A549 (cell line): Measurements from ENCODE around the gene LGALS7B. TPM values are rescaled to one million over a fixed set of nuclear protein-coding genes. Genes with fewer than 3 reads are reported as not detected.

Experiments
- ATAC-seq, 2 experiments: fragments of 200-7000 bp in 1 of 2; fragments of >200 bp in 1 of 2; cut with Nextera tagmentation in 1 of 2; cut with Tn5 transposase in 1 of 2; 3 replicates each; pipeline versions ENCODE4 v1.8.0 to v1.9.1; 2018 to 2020; ENCODE audit warnings: mild to moderate bottlenecking in 1 of 2, moderate library complexity in 1 of 2
- CTCF ChIA-PET: fragments of 300-600 bp; sonication (Branson Sonifier 250); formaldehyde crosslinking; extraction: SDS; loops from one replicate; lab custom pipeline; 2021; ENCODE audit warnings: antibody characterized with exemption, inconsistent platforms; lab: Yijun Ruan, JAX
- POLR2A ChIA-PET: fragments of 350-600 bp; formaldehyde crosslinking; extraction: SDS; loops from one replicate; lab custom pipeline; 2021; ENCODE audit warnings: antibody characterized with exemption, inconsistent platforms; lab: Yijun Ruan, JAX
- DNase-seq, 2 experiments: peaks; one replicate each; pipeline versions ENCODE4 v3.0.0 to v3.0.0-alpha.2; 2011 to 2016; ENCODE audit warnings: low read depth in 1 of 2, low spot score in 1 of 2
- FAIRE-seq: peaks from 2 replicates; lab custom pipeline; 2011; peaks lifted over from hg19 to GRCh38; lab: Jason Lieb, UNC
- H3K27ac ChIP-seq, 2 experiments: fragments of >200 bp; sonication (Bioruptor Twin); formaldehyde crosslinking; 3 replicates each; pipeline ENCODE4 v1.5.1; 2016 to 2017
- H3K4me1 ChIP-seq: fragments of >200 bp; sonication (Bioruptor Twin); formaldehyde crosslinking; 3 replicates; pipeline ENCODE4 v1.6.1; 2016
- H3K4me2 ChIP-seq: fragments of >200 bp; sonication (Bioruptor Twin); formaldehyde crosslinking; 3 replicates; pipeline ENCODE4 v1.6.1; 2016
- H3K4me3 ChIP-seq: fragments of >200 bp; sonication (Bioruptor Twin); formaldehyde crosslinking; 3 replicates; pipeline ENCODE4 v1.5.1; 2016
- H3K9me3 ChIP-seq: fragments of >200 bp; sonication (Bioruptor Twin); formaldehyde crosslinking; 3 replicates; pipeline ENCODE4 v1.6.1; 2016
- BCL3 ChIP-seq: fragments of >200 bp; sonication (Bioruptor Twin); formaldehyde crosslinking; IDR thresholded peaks from 3 replicates; pipeline ENCODE4 v1.6.1; 2016
- CBX8 ChIP-seq: fragments of 200-600 bp; sonication (generic); IDR thresholded peaks from 2 replicates; pipeline ENCODE4 v1.6.1; 2016
- FOSB ChIP-seq: fragments of 250-450 bp; sonication (Bioruptor Pico); IDR thresholded peaks from 2 replicates; pipeline ENCODE4 v1.5.0; 2020; ENCODE audit warnings: mild to moderate bottlenecking, moderate library complexity
- FOSL2 ChIP-seq, 2 experiments: fragments of 450-650 bp in 1 of 2; fragments of >200 bp in 1 of 2; sonication (Bioruptor Twin) in 1 of 2; formaldehyde crosslinking; IDR thresholded peaks; 2 replicates each; pipeline versions ENCODE4 v1.5.0 to v1.6.1; 2016 to 2020; ENCODE audit warnings: mild to moderate bottlenecking in 1 of 2, moderate library complexity in 1 of 2
- HOXA7 ChIP-seq: fragments of 250-450 bp; sonication (Bioruptor Pico); IDR thresholded peaks from 2 replicates; pipeline ENCODE4 v1.5.0; 2020; ENCODE audit warnings: mild to moderate bottlenecking, moderate library complexity
- MAZ ChIP-seq: fragments of 150-350 bp; IDR thresholded peaks from 2 replicates; pipeline ENCODE4 v1.6.1; 2014; ENCODE audit warnings: antibody characterized with exemption, low read depth, low read length, borderline replicate concordance
- NPAS2 ChIP-seq: fragments of 250-450 bp; sonication (Bioruptor Pico); IDR thresholded peaks from 2 replicates; pipeline ENCODE4 v1.8.0; 2022; ENCODE audit warnings: mild to moderate bottlenecking, moderate library complexity, borderline replicate concordance
- POLR2AphosphoS2 ChIP-seq: conservative IDR thresholded peaks from 2 replicates; pipeline ENCODE4 v1.6.1; 2012; ENCODE audit warnings: low read length, improper control_type of control experiment, inconsistent platforms
- RARB ChIP-seq: fragments of 250-450 bp; sonication (Bioruptor Pico); IDR thresholded peaks from 2 replicates; pipeline ENCODE4 v1.8.0; 2021; ENCODE audit warnings: mild to moderate bottlenecking, moderate library complexity
- SMC3 ChIP-seq: fragments of >200 bp; sonication (Bioruptor Twin); formaldehyde crosslinking; IDR thresholded peaks from 3 replicates; pipeline ENCODE4 v1.6.1; 2018; ENCODE audit warnings: inconsistent platforms
- TP53 ChIP-seq: fragments of 250-450 bp; sonication (Bioruptor Pico); IDR thresholded peaks from 2 replicates; pipeline ENCODE4 v1.5.0; 2021; ENCODE audit warnings: mild to moderate bottlenecking, moderate library complexity
- WGBS: methylation state at CpG from one replicate; pipeline ENCODE4 v1.1.6; 2017; ENCODE audit errors: missing lambda C conversion rate; 5-methylcytosine and 5-hydroxymethylcytosine counted together
- polyA plus RNA-seq, 4 experiments: library from polyadenylated mRNA; depleted of rRNA in 3 of 4; stranded (reverse); fragments of >200 nt; fragmentation: RNase III in 1 of 4; extraction: RNeasy Plus Mini Kit Qiagen cat#74134 plus additional on column Dnase treatment in 1 of 4; gene quantifications; 2 replicates in 3 of 4; 3 replicates in 1 of 4; pipeline ENCODE4 v1.2.3, GENCODE V29; 2011 to 2017
- small RNA-seq, 6 experiments: library from RNA; depleted of rRNA; stranded (forward); fragments of <200 nt; gene quantifications; one replicate each; pipeline ENCODE3, GENCODE V24; 2012

LGALS7B gene
- polyA plus RNA-seq, 2 of the 4 experiments (the other 2 are of a cell fraction): 0.27 TPM; not detected in 1

DNA sequence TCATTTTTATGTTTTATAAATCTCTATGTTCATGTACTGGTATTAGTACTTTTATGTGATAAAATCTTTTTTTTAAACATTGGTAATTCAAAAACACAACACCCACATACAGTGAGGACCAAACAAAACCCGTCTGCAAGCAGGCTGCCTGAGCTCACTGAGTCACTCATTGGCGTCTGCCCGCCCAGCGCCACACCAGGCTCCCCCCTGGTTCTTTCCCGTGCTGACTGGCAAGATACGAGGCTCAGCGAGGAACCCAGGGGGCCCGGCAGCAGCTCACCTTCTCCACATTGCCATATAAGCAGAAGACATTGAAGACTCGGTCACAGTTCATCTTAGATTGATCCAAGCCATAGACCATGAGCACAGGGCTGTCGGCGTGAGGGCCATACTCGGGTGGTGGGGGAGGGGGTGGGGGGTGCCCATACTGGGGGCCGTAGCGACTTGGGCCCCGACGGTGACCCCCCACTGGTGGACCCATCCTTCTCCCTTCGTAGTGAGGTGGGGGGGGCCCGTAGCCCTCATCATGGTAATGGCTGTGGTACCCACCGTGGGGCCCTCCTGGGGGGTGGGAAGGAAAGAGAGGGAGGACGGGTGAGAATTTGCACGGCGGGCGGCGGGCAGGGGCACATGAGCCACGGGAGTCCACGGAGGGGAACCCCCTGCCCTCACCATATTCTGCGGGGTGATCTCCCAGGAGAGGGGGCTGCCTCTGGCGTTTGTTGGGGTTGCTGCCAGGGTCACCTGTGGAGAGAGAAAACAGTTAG is 51.0 kb downstream of the LGALS7B start:
- DNase-seq: no peak
- CTCF ChIA-PET: interaction anchor here (0.9 to 3.4 kb wide), 8 partner anchors 8 to 205 kb away, joined by 3 to 21 read pairs (median 6); partner anchors contain the start of genes ECH1, MRPS12 and SARS2

DNA sequence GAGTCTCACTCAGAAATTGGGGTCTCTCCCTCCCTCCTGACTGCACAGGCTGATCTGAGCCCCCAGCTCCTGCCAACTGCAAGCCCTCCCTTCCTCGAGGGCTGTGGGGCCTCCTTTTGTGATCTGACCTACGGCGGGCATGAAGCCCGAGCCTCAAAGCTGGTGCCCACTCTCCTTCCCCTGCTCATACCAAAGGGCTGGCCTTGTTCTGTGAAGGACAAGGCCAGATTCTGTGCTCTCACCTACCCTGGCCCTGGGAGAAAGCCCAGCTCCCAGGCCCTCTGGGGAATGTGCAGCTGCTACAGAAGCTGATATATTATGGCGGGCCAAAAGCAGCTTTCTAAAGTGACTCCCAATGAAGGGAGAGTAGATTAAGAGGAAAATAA is 51.6 kb downstream of the LGALS7B start:
- TF ChIP-seq BCL3: 0 out of 3 replicates have a peak, but pooled peaks have one; percentile 6
- peak; percentile 54; the same call in 1 of the 2 replicates for TF ChIP-seq TP53 (CRISPR knock-in tag)
- TF ChIP-seq NPAS2 (CRISPR knock-in tag): no peak
- TF ChIP-seq FOSB (CRISPR knock-in tag): peak; percentile 85; the same call in 1 of the 2 replicates
- peak; percentile 82 for TF ChIP-seq HOXA7 (CRISPR knock-in tag)
- TF ChIP-seq RARB (CRISPR knock-in tag): peak; percentile 45; the same call in 1 of the 2 replicates
- peak; percentile 76 for TF ChIP-seq POLR2AphosphoS2
- no peak for TF ChIP-seq CBX8
- TF ChIP-seq, all 56 proteins: peak for 6
- peaks cover 92% of the 10 kb centered on the region for H3K4me1 ChIP-seq
- peak overlapping the region in 1 of 2 experiments; percentile 76; a peak in 3 of 6 replicates for H3K27ac ChIP-seq
- ATAC-seq: no peak
- H3K4me3 ChIP-seq: no peak overlapping the region
- FAIRE-seq: no peak
- peak overlapping the region; percentile 0; the same call in 1 of the 3 replicates for H3K4me2 ChIP-seq
- DNase-seq: peak in 1 of 2 experiments; percentile 9
- CTCF ChIA-PET: interaction anchor here (0.9 to 3.4 kb wide), 7 partner anchors 9 to 438 kb away, joined by 3 to 13 read pairs (median 4); partner anchors contain the start of genes ECH1, FAM98C, MRPS12 and SARS2
- WGBS: 91% methylated on average over 5 of the region's 5 CpGs
- POLR2A ChIA-PET: interaction anchor here (0.6 to 6.5 kb wide), 4 partner anchors 9 to 90 kb away, joined by 3 to 62 read pairs (median 12); partner anchors contain the start of genes ECH1, HNRNPL, MRPS12 and SARS2
- no peaks in the 10 kb centered on the region for H3K9me3 ChIP-seq

More for the DNA sequence above, 51.0 kb downstream of the LGALS7B start:
- FAIRE-seq (no peak), ATAC-seq (no peak)
- WGBS: 84% methylated on average over 20 of the region's 28 CpGs
- peak overlapping the region; percentile 40 for H3K4me2 ChIP-seq
- H3K9me3 ChIP-seq: no peaks in the 10 kb centered on the region
- H3K4me1 ChIP-seq: peaks cover 98% of the 10 kb centered on the region
- TF ChIP-seq SMC3: no peak
- no peak for TF ChIP-seq FOSL2 (IDR thresholded peaks at IDR 0.05)
- peak; percentile 8; the same call in 1 of the 2 replicates for TF ChIP-seq FOSL2 (CRISPR knock-in tag; IDR thresholded peaks at IDR 0.05)
- TF ChIP-seq BCL3: 0 out of 3 replicates have a peak, but pooled peaks have one; percentile 18
- TF ChIP-seq POLR2AphosphoS2: 0 out of 2 replicates have a peak, but pooled peaks have one; percentile 52
- TF ChIP-seq MAZ: 0 out of 2 replicates have a peak, but pooled peaks have one; percentile 7
- no peak overlapping the region for H3K4me3 ChIP-seq
- H3K27ac ChIP-seq: peak overlapping the region in 1 of 2 experiments; percentile 76; a peak in 3 of 6 replicates
- POLR2A ChIA-PET: interaction anchor here (0.6 to 6.5 kb wide), 4 partner anchors 8 to 91 kb away, joined by 3 to 62 read pairs (median 12); partner anchors contain the start of genes ECH1, HNRNPL, MRPS12 and SARS2

Small RNA genes lying within 50 kb of the gene (small RNA-seq; reads per million reads assigned to genes)
- gene RNU6-140P: 0 to 12.2 (median 0) reads per million in 6 experiments

Other genes with a start within 250 kb of the LGALS7B start
- 0.78 and 1.2 TPM in 2 replicates for gene MAP4K1, start 171.2 kb upstream of the LGALS7B start, polyA plus RNA-seq (2011; rRNA removed)
- gene MAP4K1, start 171.2 kb upstream of the LGALS7B start, polyA plus RNA-seq (2017; fragmentation: RNase III; extraction: RNeasy Plus Mini Kit Qiagen cat#74134 plus additional on column Dnase treatment): 1.3 to 2.6 TPM (median 2.1 TPM) in 3 replicates
- 419 and 491 TPM in 2 replicates for gene EIF3K, start 170.0 kb upstream of the LGALS7B start, polyA plus RNA-seq (2011; rRNA removed)
- gene EIF3K, start 170.0 kb upstream of the LGALS7B start, polyA plus RNA-seq (2017; fragmentation: RNase III; extraction: RNeasy Plus Mini Kit Qiagen cat#74134 plus additional on column Dnase treatment): 910 to 1,057 TPM (median 937 TPM) in 3 replicates
- gene ACTN4, start 141.6 kb upstream of the LGALS7B start, polyA plus RNA-seq (2011; rRNA removed): 605 and 614 TPM in 2 replicates
- 967 to 1,087 TPM (median 1,011 TPM) in 3 replicates for gene ACTN4, start 141.6 kb upstream of the LGALS7B start, polyA plus RNA-seq (2017; fragmentation: RNase III; extraction: RNeasy Plus Mini Kit Qiagen cat#74134 plus additional on column Dnase treatment)
- 10.0 and 12.3 TPM in 2 replicates for gene CAPN12, start 44.7 kb upstream of the LGALS7B start, polyA plus RNA-seq (2011; rRNA removed)
- gene CAPN12, start 44.7 kb upstream of the LGALS7B start, polyA plus RNA-seq (2017; fragmentation: RNase III; extraction: RNeasy Plus Mini Kit Qiagen cat#74134 plus additional on column Dnase treatment): 8.6 to 11.7 TPM (median 11.0 TPM) in 3 replicates
- not detected in 2 replicates for gene LGALS7, start 15.7 kb upstream of the LGALS7B start, polyA plus RNA-seq (2011; rRNA removed)
- gene LGALS7, start 15.7 kb upstream of the LGALS7B start, polyA plus RNA-seq (2017; fragmentation: RNase III; extraction: RNeasy Plus Mini Kit Qiagen cat#74134 plus additional on column Dnase treatment): not detected in 3 replicates
- 2.5 and 3.3 TPM in 2 replicates for gene LGALS4, start 23.7 kb downstream of the LGALS7B start, polyA plus RNA-seq (2011; rRNA removed)
- 0.38 to 0.94 TPM (median 0.84 TPM) in 3 replicates for gene LGALS4, start 23.7 kb downstream of the LGALS7B start, polyA plus RNA-seq (2017; fragmentation: RNase III; extraction: RNeasy Plus Mini Kit Qiagen cat#74134 plus additional on column Dnase treatment)
- 383 and 431 TPM in 2 replicates for gene ECH1, start 42.6 kb downstream of the LGALS7B start, polyA plus RNA-seq (2011; rRNA removed)
- gene ECH1, start 42.6 kb downstream of the LGALS7B start, polyA plus RNA-seq (2017; fragmentation: RNase III; extraction: RNeasy Plus Mini Kit Qiagen cat#74134 plus additional on column Dnase treatment): 393 to 394 TPM (median 394 TPM) in 3 replicates
- gene HNRNPL, start 60.8 kb downstream of the LGALS7B start, polyA plus RNA-seq (2011; rRNA removed): 440 and 487 TPM in 2 replicates
- 372 to 383 TPM (median 380 TPM) in 3 replicates for gene HNRNPL, start 60.8 kb downstream of the LGALS7B start, polyA plus RNA-seq (2017; fragmentation: RNase III; extraction: RNeasy Plus Mini Kit Qiagen cat#74134 plus additional on column Dnase treatment)
- 6.3 and 6.6 TPM in 2 replicates for gene RINL, start 89.1 kb downstream of the LGALS7B start, polyA plus RNA-seq (2011; rRNA removed)
- gene RINL, start 89.1 kb downstream of the LGALS7B start, polyA plus RNA-seq (2017; fragmentation: RNase III; extraction: RNeasy Plus Mini Kit Qiagen cat#74134 plus additional on column Dnase treatment): 2.9 to 3.5 TPM (median 3.1 TPM) in 3 replicates
- 28.6 and 31.5 TPM in 2 replicates for gene SIRT2, start 110.4 kb downstream of the LGALS7B start, polyA plus RNA-seq (2011; rRNA removed)
- 28.3 to 30.4 TPM (median 30.4 TPM) in 3 replicates for gene SIRT2, start 110.4 kb downstream of the LGALS7B start, polyA plus RNA-seq (2017; fragmentation: RNase III; extraction: RNeasy Plus Mini Kit Qiagen cat#74134 plus additional on column Dnase treatment)
- 25.6 and 35.0 TPM in 2 replicates for gene NFKBIB, start 110.8 kb downstream of the LGALS7B start, polyA plus RNA-seq (2011; rRNA removed)
- gene NFKBIB, start 110.8 kb downstream of the LGALS7B start, polyA plus RNA-seq (2017; fragmentation: RNase III; extraction: RNeasy Plus Mini Kit Qiagen cat#74134 plus additional on column Dnase treatment): 56.4 to 61.7 TPM (median 59.5 TPM) in 3 replicates
- 0.40 and 0.68 TPM in 2 replicates for gene CCER2, start 123.0 kb downstream of the LGALS7B start, polyA plus RNA-seq (2011; rRNA removed)
- 1.1 to 1.9 TPM (median 1.5 TPM) in 3 replicates for gene CCER2, start 123.0 kb downstream of the LGALS7B start, polyA plus RNA-seq (2017; fragmentation: RNase III; extraction: RNeasy Plus Mini Kit Qiagen cat#74134 plus additional on column Dnase treatment)
- gene SARS2, start 141.6 kb downstream of the LGALS7B start, polyA plus RNA-seq (2011; rRNA removed): 46.1 and 46.7 TPM in 2 replicates
- gene SARS2, start 141.6 kb downstream of the LGALS7B start, polyA plus RNA-seq (2017; fragmentation: RNase III; extraction: RNeasy Plus Mini Kit Qiagen cat#74134 plus additional on column Dnase treatment): 81.8 to 98.0 TPM (median 93.4 TPM) in 3 replicates
- 92.8 and 104 TPM in 2 replicates for gene MRPS12, start 141.7 kb downstream of the LGALS7B start, polyA plus RNA-seq (2011; rRNA removed)
- gene MRPS12, start 141.7 kb downstream of the LGALS7B start, polyA plus RNA-seq (2017; fragmentation: RNase III; extraction: RNeasy Plus Mini Kit Qiagen cat#74134 plus additional on column Dnase treatment): 198 to 217 TPM (median 213 TPM) in 3 replicates
- 68.1 and 73.1 TPM in 2 replicates for gene FBXO17, start 186.5 kb downstream of the LGALS7B start, polyA plus RNA-seq (2011; rRNA removed)
- gene FBXO17, start 186.5 kb downstream of the LGALS7B start, polyA plus RNA-seq (2017; fragmentation: RNase III; extraction: RNeasy Plus Mini Kit Qiagen cat#74134 plus additional on column Dnase treatment): 98.5 to 112 TPM (median 111 TPM) in 3 replicates
- gene FBXO27, start 243.3 kb downstream of the LGALS7B start, polyA plus RNA-seq (2011; rRNA removed): 13.4 and 15.2 TPM in 2 replicates
- gene FBXO27, start 243.3 kb downstream of the LGALS7B start, polyA plus RNA-seq (2017; fragmentation: RNase III; extraction: RNeasy Plus Mini Kit Qiagen cat#74134 plus additional on column Dnase treatment): 12.5 to 17.5 TPM (median 14.2 TPM) in 3 replicates